ENCODE data around the gene ARMC6.

DNA sequence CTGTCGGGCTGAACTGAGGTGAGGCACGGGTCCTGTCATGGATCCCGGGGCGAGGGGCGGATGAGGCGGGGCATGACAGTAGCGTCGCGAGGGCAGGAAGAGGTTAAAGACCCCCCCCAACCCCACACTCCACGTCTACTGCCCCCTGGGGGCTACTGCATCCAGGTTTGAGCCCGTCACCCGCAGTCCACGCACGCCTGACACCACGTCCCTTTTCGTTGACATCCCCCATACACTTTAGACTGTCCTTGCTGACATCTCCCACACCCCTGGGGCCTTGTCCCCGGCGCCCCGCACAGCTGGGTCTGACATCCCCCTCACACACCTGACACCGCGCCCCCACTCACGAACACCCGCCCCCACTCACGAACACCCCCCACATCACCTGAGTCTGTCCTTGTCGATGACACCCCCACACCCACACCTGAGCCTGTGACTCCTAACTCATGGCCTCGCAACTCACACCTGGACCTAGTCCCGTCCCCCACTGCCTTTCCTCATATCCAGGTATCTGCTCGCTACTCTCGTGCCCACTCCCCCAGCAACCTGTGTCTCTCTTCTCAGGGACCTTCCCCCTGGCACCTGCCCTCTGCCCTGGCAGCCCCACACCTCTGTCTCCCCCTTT is 30.8 kb downstream of the ARMC6 start:
- TF ChIP-seq CTCF (conservative IDR thresholded peaks at IDR 0.05; ENCODE audit: low read depth in 2 of 2) (peak in 1 of 2 experiments; percentile 15; a peak in 1 of 4 replicates), EZH2 (IDR thresholded peaks at IDR 0.05; ENCODE audit: low read depth, unreplicated experiment) (no peak), CREB1 (CRISPR knock-in tag; IDR thresholded peaks at IDR 0.05; ENCODE audit: low read depth) (no peak; the same call in 1 of the 2 replicates), EZH2phosphoT487 (IDR thresholded peaks at IDR 0.05; ENCODE audit: unreplicated experiment) (no peak), POLR2AphosphoS5 (IDR thresholded peaks at IDR 0.05; ENCODE audit: low read depth) (no peak), JUNB (IDR thresholded peaks at IDR 0.05; ENCODE audit: unreplicated experiment) (no peak), ZNF114 (CRISPR knock-in tag; IDR thresholded peaks at IDR 0.05) (no peak), NANOG (IDR thresholded peaks at IDR 0.05; ENCODE audit: borderline replicate concordance) (no peak), ZNF331 (CRISPR knock-in tag; IDR thresholded peaks at IDR 0.05; ENCODE audit: low read depth) (no peak), STAT1 (IDR thresholded peaks at IDR 0.05; ENCODE audit: unreplicated experiment) (no peak), ZNF462 (CRISPR knock-in tag; IDR thresholded peaks at IDR 0.05) (no peak)
- TF ChIP-seq, protein P1, sequence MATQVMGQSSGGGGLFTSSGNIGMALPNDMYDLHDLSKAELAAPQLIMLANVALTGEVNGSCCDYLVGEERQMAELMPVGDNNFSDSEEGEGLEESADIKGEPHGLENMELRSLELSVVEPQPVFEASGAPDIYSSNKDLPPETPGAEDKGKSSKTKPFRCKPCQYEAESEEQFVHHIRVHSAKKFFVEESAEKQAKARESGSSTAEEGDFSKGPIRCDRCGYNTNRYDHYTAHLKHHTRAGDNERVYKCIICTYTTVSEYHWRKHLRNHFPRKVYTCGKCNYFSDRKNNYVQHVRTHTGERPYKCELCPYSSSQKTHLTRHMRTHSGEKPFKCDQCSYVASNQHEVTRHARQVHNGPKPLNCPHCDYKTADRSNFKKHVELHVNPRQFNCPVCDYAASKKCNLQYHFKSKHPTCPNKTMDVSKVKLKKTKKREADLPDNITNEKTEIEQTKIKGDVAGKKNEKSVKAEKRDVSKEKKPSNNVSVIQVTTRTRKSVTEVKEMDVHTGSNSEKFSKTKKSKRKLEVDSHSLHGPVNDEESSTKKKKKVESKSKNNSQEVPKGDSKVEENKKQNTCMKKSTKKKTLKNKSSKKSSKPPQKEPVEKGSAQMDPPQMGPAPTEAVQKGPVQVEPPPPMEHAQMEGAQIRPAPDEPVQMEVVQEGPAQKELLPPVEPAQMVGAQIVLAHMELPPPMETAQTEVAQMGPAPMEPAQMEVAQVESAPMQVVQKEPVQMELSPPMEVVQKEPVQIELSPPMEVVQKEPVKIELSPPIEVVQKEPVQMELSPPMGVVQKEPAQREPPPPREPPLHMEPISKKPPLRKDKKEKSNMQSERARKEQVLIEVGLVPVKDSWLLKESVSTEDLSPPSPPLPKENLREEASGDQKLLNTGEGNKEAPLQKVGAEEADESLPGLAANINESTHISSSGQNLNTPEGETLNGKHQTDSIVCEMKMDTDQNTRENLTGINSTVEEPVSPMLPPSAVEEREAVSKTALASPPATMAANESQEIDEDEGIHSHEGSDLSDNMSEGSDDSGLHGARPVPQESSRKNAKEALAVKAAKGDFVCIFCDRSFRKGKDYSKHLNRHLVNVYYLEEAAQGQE (IDR thresholded peaks at IDR 0.05; ENCODE audit: unreplicated experiment) = no peak
- TF ChIP-seq, protein P2, sequence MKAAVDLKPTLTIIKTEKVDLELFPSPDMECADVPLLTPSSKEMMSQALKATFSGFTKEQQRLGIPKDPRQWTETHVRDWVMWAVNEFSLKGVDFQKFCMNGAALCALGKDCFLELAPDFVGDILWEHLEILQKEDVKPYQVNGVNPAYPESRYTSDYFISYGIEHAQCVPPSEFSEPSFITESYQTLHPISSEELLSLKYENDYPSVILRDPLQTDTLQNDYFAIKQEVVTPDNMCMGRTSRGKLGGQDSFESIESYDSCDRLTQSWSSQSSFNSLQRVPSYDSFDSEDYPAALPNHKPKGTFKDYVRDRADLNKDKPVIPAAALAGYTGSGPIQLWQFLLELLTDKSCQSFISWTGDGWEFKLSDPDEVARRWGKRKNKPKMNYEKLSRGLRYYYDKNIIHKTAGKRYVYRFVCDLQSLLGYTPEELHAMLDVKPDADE (IDR thresholded peaks at IDR 0.05) = no peak
